Anterior cingulate cortex (tissue), 58 donors: Measurements from ENCODE around the gene DHRS2.
"Not testable (repeated sequence)": the region's sequence is repeated elsewhere in the genome, so short reads cannot be mapped to it uniquely, and the experiment has no call there.

Experiments used
- DNase-seq, 58 donors: peaks; one replicate each; lab custom pipeline; 2025; lab: John Stamatoyannopoulos, UW

Gene DHRS2

DNA sequence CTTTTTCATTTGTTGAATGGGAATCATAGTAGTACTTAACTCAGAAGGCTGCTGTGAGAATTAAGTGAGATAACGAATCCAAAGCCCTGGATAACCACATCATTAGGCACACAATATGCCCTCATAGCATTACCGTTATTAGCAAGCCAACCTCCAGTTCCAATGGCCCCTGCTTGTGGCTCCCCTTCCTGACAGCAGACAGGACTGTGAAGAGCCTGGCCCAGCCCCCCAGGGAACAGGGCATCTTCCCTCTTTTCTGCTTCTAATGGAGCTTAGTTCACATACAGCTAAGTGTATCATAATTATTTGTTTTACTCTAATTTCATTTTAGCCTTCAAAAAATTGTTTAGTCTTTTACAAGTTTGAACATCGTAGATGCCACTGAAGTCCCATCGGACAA lies 39.7 kb downstream of the DHRS2 start:
- DNase-seq: no peak

DNA sequence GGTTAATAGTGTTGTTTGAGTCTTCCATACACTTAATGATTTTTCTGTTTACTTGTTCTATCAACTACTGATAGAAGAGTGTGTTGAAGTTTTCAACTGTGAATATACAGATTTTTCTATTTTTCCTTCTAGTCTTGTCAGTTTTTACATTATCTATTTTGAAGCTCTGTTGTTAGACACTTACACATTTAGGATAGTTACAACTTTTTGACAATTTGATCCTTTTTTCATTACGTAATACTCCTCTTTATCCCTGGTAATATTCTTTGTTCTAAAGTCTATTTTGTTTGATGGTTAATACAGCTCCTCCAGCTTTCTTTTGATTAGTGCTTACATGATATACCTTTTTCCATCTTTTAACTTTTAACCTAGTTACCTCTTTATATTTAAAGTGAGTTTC lies 45.2 kb downstream of the DHRS2 start:
- no peak for DNase-seq

GRCh38 chr14:23689709-23690514 lies 53.7 kb downstream of the DHRS2 start:
- DNase-seq: not testable (repeated sequence)

DNA sequence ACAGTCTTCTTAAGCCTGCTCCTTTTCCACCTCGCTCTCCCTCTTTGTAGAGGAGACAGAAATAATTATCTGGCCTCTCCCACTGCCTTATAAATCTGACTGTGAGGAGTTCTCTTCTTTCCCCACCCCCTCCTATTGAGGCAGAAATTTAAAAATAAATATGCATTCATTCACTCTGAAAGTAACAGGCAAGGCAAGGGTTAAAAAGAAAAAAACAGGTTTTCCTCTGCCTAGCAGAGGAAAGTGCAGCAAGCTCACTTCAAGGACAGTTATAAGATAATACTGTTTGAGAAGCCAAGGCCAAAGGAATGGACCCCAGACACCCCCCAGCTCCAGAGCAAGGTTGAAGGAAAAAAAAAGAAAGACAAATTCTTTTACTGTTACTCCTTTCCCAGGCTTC lies 56.3 kb downstream of the DHRS2 start:
- no peak for DNase-seq

GRCh38 chr14:23693252-23693775 lies 57.1 kb downstream of the DHRS2 start:
- no peak for DNase-seq

- no peak for DNase-seq
These were observed 58.2 kb downstream of the DHRS2 start for GRCh38 chr14:23694085-23694948.
